GM12875 (cell line): ENCODE results near the gene NPIPA2.
"Not testable (repeated sequence)": the region's sequence is repeated elsewhere in the genome, so short reads cannot be mapped to it uniquely, and the experiment has no call there.

ENCODE experiments used
- H3K4me3 ChIP-seq: one replicate; pipeline ENCODE4 v1.5.1; 2011; ENCODE audit warnings: low read depth, low read length, control low read depth

Gene NPIPA2

DNA sequence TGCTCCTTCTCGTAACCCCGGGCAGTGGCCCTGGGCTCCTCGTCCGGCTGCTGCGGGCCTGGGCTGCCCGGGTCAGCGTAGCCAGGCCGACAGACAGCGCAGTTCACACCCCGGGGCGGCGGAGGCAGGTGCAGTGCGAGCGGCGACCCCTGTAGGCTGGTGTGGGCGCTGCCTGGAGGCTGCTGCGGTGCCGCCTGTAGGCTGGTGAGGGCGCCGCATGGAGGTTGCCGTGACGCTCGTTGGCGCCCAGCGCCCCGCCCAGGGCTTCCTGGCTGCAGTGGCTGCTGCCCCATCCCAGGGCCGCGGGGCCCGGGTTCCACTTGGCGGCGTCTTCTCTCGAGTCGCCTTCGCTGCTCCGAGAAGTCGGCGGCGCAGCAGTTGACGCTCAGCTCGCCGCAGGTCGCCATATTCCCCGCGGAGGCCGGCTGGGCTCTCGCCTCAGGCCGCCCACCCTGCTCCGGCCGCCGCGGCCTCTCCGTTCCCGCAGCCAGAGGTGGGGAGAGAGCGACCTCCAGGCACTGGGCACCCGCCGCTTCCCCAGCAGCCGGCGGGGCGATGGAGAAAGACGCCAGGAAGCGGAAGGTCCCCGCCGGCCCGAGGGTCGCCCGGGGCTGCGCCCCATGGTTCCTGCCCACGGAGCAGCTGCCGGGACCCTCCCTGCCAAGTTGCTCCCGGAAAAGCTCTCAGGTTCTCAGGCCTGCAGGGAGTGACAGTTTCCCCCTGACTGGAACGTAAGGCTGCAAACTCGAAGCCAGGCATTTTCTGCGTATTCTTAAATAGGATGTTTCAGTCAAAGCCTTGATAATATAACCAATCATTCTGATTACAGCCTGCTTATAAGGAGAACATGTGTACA is at the start of gene NPIPA2:
Gene NPIPA2 (plus strand): TSS at position 261 of the 856 bp plus-strand sequence. CDS start 5,533 bp downstream, outside the sequence.
- not testable (repeated sequence) for H3K4me3 ChIP-seq

DNA sequence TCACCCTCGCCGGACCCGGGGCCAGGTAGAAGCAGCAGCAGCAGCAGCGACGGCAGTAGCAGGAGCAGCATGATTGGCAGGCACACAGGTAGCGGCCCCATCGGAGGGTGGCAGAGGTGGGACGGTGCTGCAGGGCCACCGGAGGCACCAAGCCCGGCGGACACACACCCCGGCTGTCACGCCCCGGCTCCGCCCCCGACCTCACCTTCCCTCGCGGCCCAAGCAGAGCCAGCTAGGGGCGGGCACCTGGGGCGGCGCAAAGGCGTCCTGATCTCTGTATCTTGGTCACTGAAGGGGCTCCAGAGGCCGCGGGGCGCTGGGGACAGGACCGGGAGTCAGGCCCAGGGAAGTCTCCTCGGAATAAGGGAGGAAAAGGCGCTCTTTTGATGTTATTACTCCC is 48.2 kb upstream of the NPIPA2 start, which contains the start of gene PLA2G10:
Gene PLA2G10 (minus strand): TSS at position 180 of the 400 bp plus-strand sequence. CDS start 79 bp downstream, at position 101.
- not testable (repeated sequence) for H3K4me3 ChIP-seq

DNA sequence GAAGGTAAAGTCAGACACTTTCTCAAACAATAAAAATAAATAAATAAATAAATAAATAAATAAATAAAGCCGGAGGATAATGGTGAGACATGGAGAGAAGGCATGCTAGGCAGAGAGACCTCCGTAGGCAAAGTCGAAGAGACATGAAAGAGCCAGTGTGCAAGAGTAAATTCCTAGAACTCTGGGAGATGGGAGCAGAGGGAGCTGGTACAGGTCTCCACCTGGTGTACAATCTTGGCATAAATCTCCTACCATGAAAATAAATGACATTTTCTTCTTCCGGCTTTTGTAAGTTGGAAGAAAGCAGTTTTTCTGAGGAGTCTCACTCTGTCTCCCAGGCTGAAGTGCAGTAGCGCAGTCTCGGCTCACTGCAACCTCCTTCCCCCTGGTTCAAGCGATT is 40.5 kb upstream of the NPIPA2 start:
- H3K4me3 ChIP-seq, result not testable (repeated sequence)

DNA sequence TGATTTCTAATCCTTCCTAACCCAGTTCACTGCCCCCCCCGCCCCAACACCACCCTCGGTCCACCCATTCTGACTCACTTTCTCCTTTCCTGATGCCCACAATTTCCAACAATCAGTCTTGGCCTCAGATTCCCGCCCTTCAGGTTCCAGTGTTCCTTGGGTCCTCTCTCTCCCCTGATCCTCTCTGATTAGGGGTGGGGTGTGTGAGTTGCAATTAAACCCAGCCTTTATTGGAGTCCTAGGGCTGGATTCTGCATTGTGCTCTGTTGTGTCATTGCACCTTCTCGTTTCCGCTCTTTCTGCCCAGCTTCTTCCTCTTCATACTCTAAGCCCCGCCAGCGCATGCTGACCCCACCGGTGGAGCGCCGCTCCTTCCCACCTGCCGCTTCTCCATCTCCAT is 39.7 kb upstream of the NPIPA2 start:
- not testable (repeated sequence) for H3K4me3 ChIP-seq

DNA sequence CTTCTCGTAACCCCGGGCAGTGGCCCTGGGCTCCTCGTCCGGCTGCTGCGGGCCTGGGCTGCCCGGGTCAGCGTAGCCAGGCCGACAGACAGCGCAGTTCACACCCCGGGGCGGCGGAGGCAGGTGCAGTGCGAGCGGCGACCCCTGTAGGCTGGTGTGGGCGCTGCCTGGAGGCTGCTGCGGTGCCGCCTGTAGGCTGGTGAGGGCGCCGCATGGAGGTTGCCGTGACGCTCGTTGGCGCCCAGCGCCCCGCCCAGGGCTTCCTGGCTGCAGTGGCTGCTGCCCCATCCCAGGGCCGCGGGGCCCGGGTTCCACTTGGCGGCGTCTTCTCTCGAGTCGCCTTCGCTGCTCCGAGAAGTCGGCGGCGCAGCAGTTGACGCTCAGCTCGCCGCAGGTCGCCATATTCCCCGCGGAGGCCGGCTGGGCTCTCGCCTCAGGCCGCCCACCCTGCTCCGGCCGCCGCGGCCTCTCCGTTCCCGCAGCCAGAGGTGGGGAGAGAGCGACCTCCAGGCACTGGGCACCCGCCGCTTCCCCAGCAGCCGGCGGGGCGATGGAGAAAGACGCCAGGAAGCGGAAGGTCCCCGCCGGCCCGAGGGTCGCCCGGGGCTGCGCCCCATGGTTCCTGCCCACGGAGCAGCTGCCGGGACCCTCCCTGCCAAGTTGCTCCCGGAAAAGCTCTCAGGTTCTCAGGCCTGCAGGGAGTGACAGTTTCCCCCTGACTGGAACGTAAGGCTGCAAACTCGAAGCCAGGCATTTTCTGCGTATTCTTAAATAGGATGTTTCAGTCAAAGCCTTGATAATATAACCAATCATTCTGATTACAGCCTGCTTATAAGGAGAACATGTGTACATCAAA is 38.9 kb upstream of the NPIPA2 start, which contains the start of gene NPIPA3:
Gene NPIPA3 (plus strand): TSS at position 256 of the 856 bp plus-strand sequence. CDS start 5,533 bp downstream, outside the sequence.
- not testable (repeated sequence) for H3K4me3 ChIP-seq

DNA sequence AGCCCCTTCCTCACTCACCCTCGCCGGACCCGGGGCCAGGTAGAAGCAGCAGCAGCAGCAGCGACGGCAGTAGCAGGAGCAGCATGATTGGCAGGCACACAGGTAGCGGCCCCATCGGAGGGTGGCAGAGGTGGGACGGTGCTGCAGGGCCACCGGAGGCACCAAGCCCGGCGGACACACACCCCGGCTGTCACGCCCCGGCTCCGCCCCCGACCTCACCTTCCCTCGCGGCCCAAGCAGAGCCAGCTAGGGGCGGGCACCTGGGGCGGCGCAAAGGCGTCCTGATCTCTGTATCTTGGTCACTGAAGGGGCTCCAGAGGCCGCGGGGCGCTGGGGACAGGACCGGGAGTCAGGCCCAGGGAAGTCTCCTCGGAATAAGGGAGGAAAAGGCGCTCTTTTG is 9.1 kb upstream of the NPIPA2 start:
- H3K4me3 ChIP-seq, result not testable (repeated sequence)

DNA sequence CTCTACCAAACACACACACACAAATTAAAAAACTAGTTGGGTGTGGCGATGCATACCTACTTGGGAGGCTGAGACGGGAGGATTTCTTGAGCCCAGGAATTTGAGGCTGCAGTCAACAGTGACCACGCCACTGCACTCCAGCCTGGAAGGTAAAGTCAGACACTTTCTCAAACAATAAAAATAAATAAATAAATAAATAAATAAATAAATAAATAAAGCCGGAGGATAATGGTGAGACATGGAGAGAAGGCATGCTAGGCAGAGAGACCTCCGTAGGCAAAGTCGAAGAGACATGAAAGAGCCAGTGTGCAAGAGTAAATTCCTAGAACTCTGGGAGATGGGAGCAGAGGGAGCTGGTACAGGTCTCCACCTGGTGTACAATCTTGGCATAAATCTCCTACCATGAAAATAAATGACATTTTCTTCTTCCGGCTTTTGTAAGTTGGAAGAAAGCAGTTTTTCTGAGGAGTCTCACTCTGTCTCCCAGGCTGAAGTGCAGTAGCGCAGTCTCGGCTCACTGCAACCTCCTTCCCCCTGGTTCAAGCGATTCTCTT is 1.4 kb upstream of the NPIPA2 start:
- not testable (repeated sequence) for H3K4me3 ChIP-seq

DNA sequence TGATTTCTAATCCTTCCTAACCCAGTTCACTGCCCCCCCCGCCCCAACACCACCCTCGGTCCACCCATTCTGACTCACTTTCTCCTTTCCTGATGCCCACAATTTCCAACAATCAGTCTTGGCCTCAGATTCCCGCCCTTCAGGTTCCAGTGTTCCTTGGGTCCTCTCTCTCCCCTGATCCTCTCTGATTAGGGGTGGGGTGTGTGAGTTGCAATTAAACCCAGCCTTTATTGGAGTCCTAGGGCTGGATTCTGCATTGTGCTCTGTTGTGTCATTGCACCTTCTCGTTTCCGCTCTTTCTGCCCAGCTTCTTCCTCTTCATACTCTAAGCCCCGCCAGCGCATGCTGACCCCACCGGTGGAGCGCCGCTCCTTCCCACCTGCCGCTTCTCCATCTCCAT is 539 bp upstream of the NPIPA2 start:
- not testable (repeated sequence) for H3K4me3 ChIP-seq

DNA sequence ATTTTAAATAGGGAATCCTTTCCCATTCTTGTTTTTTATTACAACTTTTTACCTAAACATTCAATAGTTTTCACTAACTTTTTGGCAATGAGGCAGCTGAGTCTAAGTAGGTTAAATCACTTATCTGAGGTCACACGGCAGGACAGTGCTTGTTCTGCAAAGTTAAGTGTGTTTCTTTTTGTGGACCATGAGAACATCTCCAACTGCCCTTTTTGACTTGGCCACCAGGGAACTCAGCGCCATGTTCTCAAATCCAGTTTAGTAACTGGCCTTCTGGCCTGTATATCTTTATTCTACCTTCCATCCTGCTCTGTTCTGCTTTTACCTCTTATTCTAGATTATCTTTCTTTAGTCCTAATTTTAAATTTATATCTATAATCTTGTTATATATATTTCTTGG is 31.3 kb downstream of the NPIPA2 start:
- not testable (repeated sequence) for H3K4me3 ChIP-seq

DNA sequence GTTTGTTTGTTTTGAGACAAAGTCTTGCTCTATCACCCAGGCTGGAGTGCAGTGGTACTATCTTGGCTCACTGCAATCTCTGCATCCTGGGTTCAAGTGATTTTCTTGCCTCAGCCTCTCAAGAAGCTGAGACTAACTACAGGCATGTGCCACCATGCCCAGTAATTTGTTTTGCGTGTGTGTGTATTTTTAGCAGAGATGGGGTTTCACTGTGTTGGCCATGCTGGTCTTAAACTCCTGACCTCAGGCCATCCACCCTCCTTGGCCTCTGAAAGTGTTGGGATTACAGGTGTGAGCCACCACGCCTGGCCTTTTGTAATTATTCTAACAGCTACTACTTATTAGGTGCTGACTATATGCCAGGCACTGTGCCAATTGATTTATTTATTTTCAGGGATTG is 33.3 kb downstream of the NPIPA2 start:
- not testable (repeated sequence) for H3K4me3 ChIP-seq

DNA sequence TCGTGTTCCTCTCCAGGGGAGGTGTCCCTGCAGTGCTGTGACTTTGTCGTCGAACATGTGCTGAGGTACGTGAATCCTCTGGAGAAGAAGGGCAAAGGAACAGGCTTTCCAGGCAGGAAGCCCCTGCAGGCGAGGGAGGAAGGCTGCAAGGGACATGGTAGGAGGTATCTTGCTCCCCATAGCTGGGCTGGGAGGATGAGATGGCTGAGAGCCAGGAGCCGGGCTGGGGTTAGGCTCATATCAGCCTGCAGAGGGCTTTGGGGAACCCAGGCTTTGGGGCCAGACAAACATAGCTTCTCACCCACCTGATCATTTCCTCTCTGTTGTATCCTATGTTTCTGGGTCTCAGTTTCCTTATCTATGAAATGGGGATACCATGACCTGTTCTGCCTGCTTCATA is 34.4 kb downstream of the NPIPA2 start:
- H3K4me3 ChIP-seq, result not testable (repeated sequence)

DNA sequence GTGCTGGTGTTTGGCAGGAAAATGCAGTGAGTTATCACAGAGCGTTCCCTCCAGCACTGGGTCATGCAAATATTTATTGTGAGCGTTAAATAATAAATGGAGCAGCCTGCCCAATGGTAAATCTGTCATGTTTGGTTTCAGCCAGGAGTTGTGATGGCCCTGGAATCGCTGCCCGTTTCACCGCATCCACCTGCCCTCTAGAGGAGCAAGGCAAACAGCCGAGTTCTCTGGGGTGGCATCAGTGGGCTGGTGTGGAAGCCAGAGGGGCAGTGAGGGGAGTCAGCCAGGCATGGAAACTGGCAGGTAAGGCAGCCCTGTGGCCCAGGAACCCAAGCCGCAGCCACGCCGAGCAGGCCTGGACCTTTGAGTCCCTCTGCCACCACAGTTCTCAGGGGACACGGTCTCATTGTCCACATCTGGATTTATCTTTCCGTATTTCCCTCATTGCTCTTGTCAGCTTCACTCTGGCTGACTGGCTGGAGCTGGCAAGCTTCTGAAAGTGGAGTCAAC is 37.1 kb downstream of the NPIPA2 start:
- not testable (repeated sequence) for H3K4me3 ChIP-seq

DNA sequence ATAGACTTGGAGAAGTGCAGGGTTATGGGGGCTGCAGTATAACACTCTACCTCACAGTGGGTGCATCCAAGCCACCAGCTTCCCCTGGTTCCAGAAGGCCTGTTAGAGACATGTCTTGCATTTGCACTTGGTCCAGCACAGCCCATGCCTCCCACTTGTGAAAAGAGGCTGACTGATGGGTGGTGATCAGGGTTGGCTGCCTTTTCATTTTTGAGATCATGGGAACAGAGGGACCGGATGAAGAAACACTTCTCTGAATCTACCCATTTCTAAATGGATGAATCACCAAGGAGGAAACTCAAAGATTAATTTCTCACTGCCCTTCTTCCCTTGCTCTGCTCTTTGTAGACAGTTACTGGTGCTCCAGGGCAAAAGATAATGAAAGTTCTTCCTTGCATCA is 43.8 kb downstream of the NPIPA2 start:
- not testable (repeated sequence) for H3K4me3 ChIP-seq

DNA sequence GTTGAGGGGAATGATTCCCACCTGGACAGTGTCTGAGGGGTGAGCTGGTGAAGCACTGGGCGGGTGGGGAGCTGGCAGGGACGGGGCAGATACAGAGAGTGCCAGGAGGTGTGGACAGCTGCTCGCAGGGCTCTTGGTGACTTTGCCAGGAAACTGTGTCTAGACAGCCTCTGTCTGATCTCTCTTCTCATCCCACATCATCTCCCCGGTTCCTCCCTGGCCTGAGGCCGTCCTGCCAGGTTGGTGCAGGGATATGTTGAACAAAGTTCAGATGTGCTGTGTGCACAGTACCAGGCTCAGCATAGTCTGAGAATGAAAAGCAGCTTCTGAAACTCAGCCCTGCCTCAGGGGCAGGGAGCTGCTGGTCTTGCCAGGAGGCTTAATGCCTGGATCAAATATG is 47.2 kb downstream of the NPIPA2 start:
- not testable (repeated sequence) for H3K4me3 ChIP-seq

DNA sequence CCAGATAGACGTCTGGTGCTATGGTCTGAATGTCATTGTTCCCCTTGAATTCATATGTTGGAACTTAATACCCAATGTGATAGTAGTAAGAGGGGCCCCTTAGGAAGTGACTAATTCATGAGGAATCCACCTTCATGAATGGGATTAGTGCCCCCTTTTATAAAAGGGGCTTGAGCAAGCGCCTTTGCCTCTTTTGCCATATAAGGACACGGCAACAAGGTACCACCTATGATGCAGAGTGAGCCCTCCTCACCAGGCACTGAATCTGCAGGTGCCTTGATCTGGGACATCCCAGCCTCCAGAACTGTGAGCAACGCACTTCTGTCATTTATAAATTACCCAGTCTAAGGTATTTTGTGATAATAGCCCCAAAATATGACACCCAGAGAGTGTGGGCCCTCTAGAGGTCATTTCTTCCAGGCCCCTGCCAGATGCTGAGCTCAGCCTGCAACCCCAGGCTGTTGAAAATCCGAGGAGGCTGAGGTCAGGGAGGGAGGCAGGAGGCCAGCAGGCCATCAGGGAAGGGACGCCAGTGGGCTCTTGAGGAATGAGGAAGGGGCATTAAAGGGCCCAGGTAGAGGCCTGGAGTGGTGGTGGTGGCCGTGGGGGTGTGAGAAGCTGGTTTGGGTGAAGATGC is 48.1 kb downstream of the NPIPA2 start:
- not testable (repeated sequence) for H3K4me3 ChIP-seq

DNA sequence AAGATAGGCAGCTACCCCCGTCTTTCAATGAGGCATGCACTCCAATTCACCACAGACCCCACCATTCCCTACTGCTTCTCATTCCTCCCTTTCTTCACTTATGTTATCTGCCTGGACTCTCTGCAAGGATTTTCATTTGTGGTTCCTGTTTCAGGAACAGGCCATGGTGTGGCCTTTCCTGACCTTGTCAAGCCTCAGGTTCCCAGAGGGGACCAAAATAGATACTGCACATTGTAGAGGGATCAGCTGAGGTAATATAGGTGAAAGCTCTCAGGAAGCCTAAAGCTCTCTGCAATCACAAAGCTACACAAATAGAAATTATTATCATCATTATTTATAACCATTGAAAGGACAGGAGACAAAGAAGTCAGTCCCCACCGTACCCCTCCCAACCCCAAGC is 50.6 kb downstream of the NPIPA2 start:
- H3K4me3 ChIP-seq, result not testable (repeated sequence)

DNA sequence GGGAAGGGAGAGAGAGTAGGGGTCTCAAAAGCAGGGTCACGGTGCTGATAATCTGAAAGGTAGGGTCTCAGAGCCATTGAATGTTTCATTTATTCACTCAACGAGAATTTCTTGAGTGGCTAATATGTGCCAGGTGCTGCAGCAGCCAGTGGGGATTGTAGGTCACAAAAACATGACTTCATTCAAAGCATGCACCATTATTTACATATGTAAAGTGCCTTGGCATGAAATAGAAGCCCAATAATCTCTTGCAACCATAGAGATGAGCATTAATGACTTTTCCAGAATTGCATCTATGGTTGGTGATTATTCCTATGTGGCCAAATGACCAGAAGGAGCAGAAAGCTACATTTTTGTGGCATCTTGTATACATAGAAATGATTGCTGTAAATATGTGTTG is 55.2 kb downstream of the NPIPA2 start:
- not testable (repeated sequence) for H3K4me3 ChIP-seq

DNA sequence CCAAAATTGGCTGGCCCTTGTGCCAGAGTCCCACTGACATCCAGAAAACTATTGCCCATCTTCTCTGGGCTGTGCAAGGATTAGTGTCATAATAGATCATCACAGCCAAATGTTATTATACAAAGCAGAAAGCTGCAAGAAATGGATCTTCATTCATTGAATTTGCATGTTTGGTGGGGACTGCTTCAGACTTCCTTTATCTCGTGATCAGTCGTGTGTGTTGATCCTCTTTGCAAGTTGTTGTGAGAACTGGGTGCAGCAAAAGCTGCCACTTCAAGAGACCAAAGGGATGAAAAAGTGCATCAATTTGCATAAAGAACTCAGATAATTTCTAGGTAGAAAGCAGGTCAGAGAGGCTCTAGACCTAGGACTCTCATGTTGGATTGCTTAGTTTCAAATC is 61.2 kb downstream of the NPIPA2 start:
- not testable (repeated sequence) for H3K4me3 ChIP-seq

DNA sequence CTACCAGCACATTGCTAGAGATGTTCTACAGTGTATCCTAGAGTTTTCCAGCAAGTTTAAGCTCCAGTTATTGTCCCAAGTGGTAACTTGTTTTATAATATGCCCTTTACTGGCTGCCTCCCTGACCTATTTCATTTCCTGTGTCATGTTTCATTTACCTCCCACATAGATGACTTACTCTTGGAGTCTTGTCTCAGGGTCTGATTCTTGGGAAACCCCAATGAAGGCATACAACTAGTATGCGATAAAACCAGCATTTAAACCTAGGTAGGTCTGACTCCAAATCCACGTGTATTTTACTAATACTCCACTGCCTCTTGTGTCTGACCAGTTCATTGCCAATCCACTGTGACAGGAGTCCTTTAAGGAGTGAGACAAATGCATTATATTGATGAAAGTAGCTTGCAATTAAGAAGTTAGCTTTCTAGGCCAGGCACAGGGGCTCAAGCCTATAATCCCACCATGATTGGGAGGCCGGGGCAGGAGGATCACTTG is 64.9 kb downstream of the NPIPA2 start:
- not testable (repeated sequence) for H3K4me3 ChIP-seq

DNA sequence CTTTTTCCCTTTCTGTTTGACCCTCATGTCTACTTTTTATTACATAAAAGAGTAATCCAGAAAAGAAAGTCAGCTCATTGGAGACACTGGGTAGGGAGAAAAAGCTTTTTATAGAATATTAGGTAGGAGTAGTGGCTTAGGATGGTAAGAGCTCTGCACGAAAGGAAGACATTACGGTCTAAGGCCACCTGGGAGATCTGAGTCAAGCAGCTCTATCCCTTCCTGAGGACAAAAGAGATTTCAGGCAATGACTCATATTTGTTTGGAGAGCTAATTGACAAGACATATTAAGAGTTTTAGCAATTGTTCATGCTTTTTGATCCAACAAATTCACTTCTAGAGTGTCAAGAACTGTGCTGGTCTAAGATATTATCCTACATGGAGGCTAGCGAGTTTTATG is 71.6 kb downstream of the NPIPA2 start:
- not testable (repeated sequence) for H3K4me3 ChIP-seq
